Loucy (cell line): ENCODE data around the gene ACTL7B.

Source experiments
- H2AFZ ChIP-seq: fragments of 200-600 bp; sonication (generic); 2 replicates; pipeline ENCODE4 v1.6.0; 2016; ENCODE audit warnings: antibody characterized with exemption, mild to moderate bottlenecking, low read length, moderate library complexity
- H3F3A ChIP-seq: fragments of 200-600 bp; 2 replicates; pipeline ENCODE4 v1.6.0; 2016; ENCODE audit warnings: antibody characterized with exemption, low read depth, mild to moderate bottlenecking
- H3K27me3 ChIP-seq: fragments of 200-600 bp; sonication (generic); 2 replicates; pipeline ENCODE4 v1.6.1; 2014; ENCODE audit warnings: low read length, mild to moderate bottlenecking; ENCODE audit not compliant: insufficient read depth, poor library complexity, severe bottlenecking
- H3K36me3 ChIP-seq: fragments of 200-600 bp; sonication (generic); 2 replicates; pipeline ENCODE4 v1.6.1; 2016; ENCODE audit warnings: low read length; ENCODE audit not compliant: insufficient read depth
- H3K4me1 ChIP-seq: fragments of 200-600 bp; sonication (generic); 2 replicates; pipeline ENCODE4 v1.5.1; 2014; ENCODE audit warnings: low read length, mild to moderate bottlenecking; ENCODE audit not compliant: insufficient read depth, poor library complexity, severe bottlenecking
- H3K4me2 ChIP-seq: fragments of 200-600 bp; sonication (generic); 2 replicates; pipeline ENCODE4 v1.6.0; 2014; ENCODE audit warnings: antibody characterized with exemption, low read length, low read depth, mild to moderate bottlenecking; ENCODE audit not compliant: poor library complexity, severe bottlenecking
- H3K4me3 ChIP-seq: fragments of 200-600 bp; sonication (generic); 2 replicates; pipeline ENCODE4 v1.5.1; 2014; ENCODE audit warnings: low read length, mild to moderate bottlenecking, mixed read lengths; ENCODE audit not compliant: poor library complexity, severe bottlenecking
- H3K79me2 ChIP-seq: fragments of 200-600 bp; sonication (generic); 2 replicates; pipeline ENCODE4 v1.6.1; 2014; ENCODE audit warnings: low read length; ENCODE audit not compliant: insufficient read depth
- H3K9ac ChIP-seq: fragments of 200-600 bp; sonication (generic); 2 replicates; pipeline ENCODE4 v1.6.0; 2014; ENCODE audit warnings: mild to moderate bottlenecking, low read depth, low read length, moderate library complexity; ENCODE audit not compliant: poor library complexity, severe bottlenecking
- H3K9me2 ChIP-seq: fragments of 200-600 bp; sonication (generic); replicated peaks from 2 replicates; pipeline ENCODE4 v1.6.1; 2016; ENCODE audit warnings: low read depth, low read length, mixed read lengths
- H3K9me3 ChIP-seq: fragments of 200-600 bp; sonication (generic); 2 replicates; pipeline ENCODE4 v1.6.1; 2014; ENCODE audit warnings: mild to moderate bottlenecking, antibody characterized with exemption, low read length, low read depth; ENCODE audit not compliant: insufficient read depth
- H4K20me1 ChIP-seq: fragments of 200-600 bp; sonication (generic); 2 replicates; pipeline ENCODE4 v1.6.0; 2014; ENCODE audit warnings: antibody characterized with exemption, low read length, mild to moderate bottlenecking; ENCODE audit not compliant: insufficient read depth, poor library complexity, severe bottlenecking
- CTCF ChIP-seq: fragments of 200-600 bp; sonication (generic); conservative IDR thresholded peaks from 2 replicates; pipeline ENCODE4 v1.5.1; 2014; ENCODE audit warnings: mild to moderate bottlenecking, antibody characterized with exemption, low read length
- EZH2phosphoT487 ChIP-seq: fragments of 200-600 bp; IDR thresholded peaks from 2 replicates; pipeline ENCODE4 v1.6.1; 2018; ENCODE audit warnings: antibody characterized with exemption, mild to moderate bottlenecking, moderate library complexity, borderline replicate concordance

The ACTL7B gene

GRCh38 chr9:108859459-108860114 lies 3.8 kb upstream of the ACTL7B start:
- Histone ChIP-seq H3F3A (no peaks in the 10 kb centered on the region), H3K4me3 (no peak overlapping the region)

GRCh38 chr9:108857572-108857971 lies 1.8 kb upstream of the ACTL7B start:
- Histone ChIP-seq H3K27me3 (no peaks in the 10 kb centered on the region), H3F3A (no peaks in the 10 kb centered on the region), H3K4me3 (no peak overlapping the region), H3K79me2 (no peaks in the 10 kb centered on the region), H3K4me2 (no peak overlapping the region), H2AFZ (no peak overlapping the region), H3K9me3 (no peaks in the 10 kb centered on the region), H3K9ac (no peak overlapping the region), H3K4me1 (no peaks in the 10 kb centered on the region), H3K9me2 (no peaks in the 10 kb centered on the region), H3K36me3 (no peaks in the 10 kb centered on the region), H4K20me1 (no peaks in the 10 kb centered on the region)
- no peak for TF ChIP-seq CTCF
- no peak for TF ChIP-seq EZH2phosphoT487

More at GRCh38 chr9:108859459-108860114, 3.8 kb upstream of the ACTL7B start:
- no peaks in the 10 kb centered on the region for H3K36me3 ChIP-seq
- H3K9ac ChIP-seq = no peak overlapping the region
- H4K20me1 ChIP-seq = no peaks in the 10 kb centered on the region
- no peak for TF ChIP-seq CTCF
- TF ChIP-seq EZH2phosphoT487 = no peak
- H3K27me3 ChIP-seq = no peaks in the 10 kb centered on the region
- H3K4me1 ChIP-seq = no peaks in the 10 kb centered on the region
- H3K9me3 ChIP-seq = no peaks in the 10 kb centered on the region
- H2AFZ ChIP-seq = no peak overlapping the region
- no peak overlapping the region for H3K4me2 ChIP-seq
- H3K9me2 ChIP-seq = no peaks in the 10 kb centered on the region
- no peaks in the 10 kb centered on the region for H3K79me2 ChIP-seq

GRCh38 chr9:108855529-108855886 lies 278 bp downstream of the ACTL7B start:
- Histone ChIP-seq H3K9ac (no peak overlapping the region), H3K4me3 (no peak overlapping the region), H3F3A (no peaks in the 10 kb centered on the region), H3K79me2 (no peaks in the 10 kb centered on the region), H2AFZ (no peak overlapping the region), H3K36me3 (no peaks in the 10 kb centered on the region), H3K27me3 (no peaks in the 10 kb centered on the region), H3K9me3 (no peaks in the 10 kb centered on the region), H3K4me1 (no peaks in the 10 kb centered on the region), H4K20me1 (no peaks in the 10 kb centered on the region), H3K4me2 (no peak overlapping the region), H3K9me2 (no peaks in the 10 kb centered on the region)
- no peak for TF ChIP-seq CTCF
- TF ChIP-seq EZH2phosphoT487 = no peak
